ENCODE measurements around the gene MOV10L1. TPM values are rescaled to one million over a fixed set of nuclear protein-coding genes. Genes with fewer than 3 reads are reported as not detected.

The MOV10L1 gene
- total RNA-seq: 1.9 TPM

GRCh38 chr22:50089682-50090411, at the start of gene MOV10L1:
Gene MOV10L1 (plus strand): TSS chr22:50090006. CDS start chr22:50090089, 83 bp downstream.

GRCh38 chr22:50058061-50058905, 31.5 kb upstream of the MOV10L1 start, which contains the start of gene TTLL8:
Gene TTLL8 (minus strand): TSS chr22:50058298.

GRCh38 chr22:50085211-50085972, 4.4 kb upstream of the MOV10L1 start, which contains the start of gene MLC1:
Gene MLC1 (minus strand): TSS chr22:50085426. CDS start chr22:50084902, 524 bp downstream.

GRCh38 chr22:50170453-50171318, 80.9 kb downstream of the MOV10L1 start, which contains the start of gene PANX2:
Gene PANX2 (plus strand): TSS chr22:50170731. CDS start chr22:50170731, 0 bp downstream.

GRCh38 chr22:50185375-50186087, 95.7 kb downstream of the MOV10L1 start, which contains the start of gene TRABD:
Gene TRABD (plus strand): TSS chr22:50185913. CDS start chr22:50193061, 7,148 bp downstream.

GRCh38 chr22:50200461-50201190, 110.8 kb downstream of the MOV10L1 start, which contains the start of gene SELENOO:
Gene SELENOO (plus strand): TSS chr22:50201011. CDS start chr22:50201037, 26 bp downstream.

Other genes with a start within 250 kb of the MOV10L1 start
- 41.6 TPM for gene ZBED4, start 236.2 kb upstream of the MOV10L1 start, total RNA-seq
- 20.7 TPM for gene ALG12, start 171.6 kb upstream of the MOV10L1 start, total RNA-seq
- 17.8 TPM for gene CRELD2, start 171.4 kb upstream of the MOV10L1 start, total RNA-seq
- gene PIM3, start 129.2 kb upstream of the MOV10L1 start, total RNA-seq: 12.2 TPM
- gene IL17REL, start 77.2 kb upstream of the MOV10L1 start, total RNA-seq: 0.31 TPM
- gene TTLL8, start 31.7 kb upstream of the MOV10L1 start, total RNA-seq: not detected
- gene MLC1, start 4.6 kb upstream of the MOV10L1 start, total RNA-seq: 23.8 TPM
- 4.7 TPM for gene PANX2, start 80.7 kb downstream of the MOV10L1 start, total RNA-seq
- gene TRABD, start 95.9 kb downstream of the MOV10L1 start, total RNA-seq: 5.9 TPM
- 13.8 TPM for gene SELENOO, start 111.0 kb downstream of the MOV10L1 start, total RNA-seq
- 83.9 TPM for gene TUBGCP6, start 155.0 kb downstream of the MOV10L1 start, total RNA-seq
- 51.6 TPM for gene HDAC10, start 161.3 kb downstream of the MOV10L1 start, total RNA-seq
- 28.8 TPM for gene MAPK12, start 171.7 kb downstream of the MOV10L1 start, total RNA-seq
- gene MAPK11, start 180.4 kb downstream of the MOV10L1 start, total RNA-seq: 41.6 TPM
- 87.6 TPM for gene PLXNB2, start 217.6 kb downstream of the MOV10L1 start, total RNA-seq
- 26.0 TPM for gene DENND6B, start 237.0 kb downstream of the MOV10L1 start, total RNA-seq